ENCODE results near the gene ADORA3.
A peak's percentile ranks its signal among the peaks of the same experiment; 100 is the strongest.

Gene ADORA3

DNA sequence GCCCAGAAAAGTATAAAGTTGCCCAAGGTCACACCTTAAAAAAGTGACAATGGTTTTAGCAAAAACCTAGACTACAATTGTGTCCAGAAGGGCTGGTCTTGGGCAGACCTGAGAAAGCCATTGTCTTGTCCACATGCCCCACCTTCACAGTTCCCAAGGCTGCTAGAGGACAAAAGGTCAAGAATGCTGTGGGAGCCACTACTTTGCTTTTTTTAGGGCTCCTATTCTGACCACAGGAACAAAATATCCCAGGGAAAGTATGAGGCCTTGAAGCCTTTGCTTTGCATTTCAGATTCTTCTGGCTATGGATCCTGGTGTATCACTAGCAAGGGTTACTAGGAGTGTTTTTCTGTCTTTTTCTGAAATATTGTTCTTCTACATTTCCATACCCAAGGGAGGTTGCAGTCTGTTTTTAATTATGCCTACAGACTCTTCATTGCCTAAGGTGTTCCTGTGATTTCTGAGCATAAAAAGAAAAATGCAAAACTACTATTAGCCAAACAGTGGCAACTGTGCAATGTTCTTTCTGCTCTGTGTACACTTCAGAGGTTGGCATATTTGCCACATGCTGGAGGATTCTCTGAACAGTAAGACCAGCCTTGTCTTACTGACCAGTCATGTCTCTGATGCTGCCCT, 18.9 kb downstream of the ADORA3 start:
- DNase-seq (ENCODE audit: extremely low read depth, low read depth): no peak
- TF ChIP-seq, protein P1, sequence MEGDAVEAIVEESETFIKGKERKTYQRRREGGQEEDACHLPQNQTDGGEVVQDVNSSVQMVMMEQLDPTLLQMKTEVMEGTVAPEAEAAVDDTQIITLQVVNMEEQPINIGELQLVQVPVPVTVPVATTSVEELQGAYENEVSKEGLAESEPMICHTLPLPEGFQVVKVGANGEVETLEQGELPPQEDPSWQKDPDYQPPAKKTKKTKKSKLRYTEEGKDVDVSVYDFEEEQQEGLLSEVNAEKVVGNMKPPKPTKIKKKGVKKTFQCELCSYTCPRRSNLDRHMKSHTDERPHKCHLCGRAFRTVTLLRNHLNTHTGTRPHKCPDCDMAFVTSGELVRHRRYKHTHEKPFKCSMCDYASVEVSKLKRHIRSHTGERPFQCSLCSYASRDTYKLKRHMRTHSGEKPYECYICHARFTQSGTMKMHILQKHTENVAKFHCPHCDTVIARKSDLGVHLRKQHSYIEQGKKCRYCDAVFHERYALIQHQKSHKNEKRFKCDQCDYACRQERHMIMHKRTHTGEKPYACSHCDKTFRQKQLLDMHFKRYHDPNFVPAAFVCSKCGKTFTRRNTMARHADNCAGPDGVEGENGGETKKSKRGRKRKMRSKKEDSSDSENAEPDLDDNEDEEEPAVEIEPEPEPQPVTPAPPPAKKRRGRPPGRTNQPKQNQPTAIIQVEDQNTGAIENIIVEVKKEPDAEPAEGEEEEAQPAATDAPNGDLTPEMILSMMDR (IDR thresholded peaks at IDR 0.05; ENCODE audit: low read depth, low read length): no peak

DNA sequence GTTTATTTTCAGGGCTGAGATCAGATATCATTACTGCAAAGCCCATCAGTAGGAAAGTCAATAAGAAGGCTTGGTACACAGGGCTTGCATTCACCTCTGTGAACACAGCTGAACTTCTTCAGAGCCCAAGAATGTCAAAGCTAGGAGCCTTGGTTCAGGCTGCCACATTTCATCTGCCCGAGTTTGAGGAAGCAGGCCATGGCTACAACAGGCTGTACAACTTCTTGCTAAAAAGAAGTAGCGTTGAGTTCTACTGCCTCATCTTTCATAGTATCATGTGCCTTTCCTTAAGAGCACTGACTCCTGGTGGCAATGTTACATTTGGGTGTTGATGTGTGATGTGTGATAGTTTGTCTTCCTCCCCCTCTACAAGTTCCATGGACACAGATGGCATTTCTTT, 19.6 kb downstream of the ADORA3 start:
- no peak for DNase-seq (ENCODE audit: extremely low read depth, low read depth)
- TF ChIP-seq, protein P1 (IDR thresholded peaks at IDR 0.05; ENCODE audit: low read depth, low read length): no peak

DNA sequence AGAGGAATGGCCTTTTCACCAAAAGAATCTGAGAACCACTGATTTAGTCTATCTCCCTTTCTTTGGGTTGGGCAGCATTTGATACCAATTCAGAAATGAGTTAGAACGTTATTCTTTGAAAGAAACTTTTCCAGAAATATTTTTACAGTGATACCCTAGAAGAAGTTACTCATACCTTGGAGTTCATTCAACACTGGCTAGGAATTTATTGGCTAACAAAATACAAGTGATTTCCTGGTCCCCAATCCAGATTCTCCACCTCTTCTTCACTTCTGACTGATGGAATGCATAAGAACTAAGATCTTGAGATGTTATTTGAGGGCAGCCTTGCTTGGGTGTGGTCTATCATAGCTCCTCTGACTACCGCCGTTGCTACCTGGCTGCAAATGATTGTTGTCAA, 20.3 kb downstream of the ADORA3 start:
- TF ChIP-seq, protein P1 (IDR thresholded peaks at IDR 0.05; ENCODE audit: low read depth, low read length): no peak
- no peak for DNase-seq (ENCODE audit: extremely low read depth, low read depth)

DNA sequence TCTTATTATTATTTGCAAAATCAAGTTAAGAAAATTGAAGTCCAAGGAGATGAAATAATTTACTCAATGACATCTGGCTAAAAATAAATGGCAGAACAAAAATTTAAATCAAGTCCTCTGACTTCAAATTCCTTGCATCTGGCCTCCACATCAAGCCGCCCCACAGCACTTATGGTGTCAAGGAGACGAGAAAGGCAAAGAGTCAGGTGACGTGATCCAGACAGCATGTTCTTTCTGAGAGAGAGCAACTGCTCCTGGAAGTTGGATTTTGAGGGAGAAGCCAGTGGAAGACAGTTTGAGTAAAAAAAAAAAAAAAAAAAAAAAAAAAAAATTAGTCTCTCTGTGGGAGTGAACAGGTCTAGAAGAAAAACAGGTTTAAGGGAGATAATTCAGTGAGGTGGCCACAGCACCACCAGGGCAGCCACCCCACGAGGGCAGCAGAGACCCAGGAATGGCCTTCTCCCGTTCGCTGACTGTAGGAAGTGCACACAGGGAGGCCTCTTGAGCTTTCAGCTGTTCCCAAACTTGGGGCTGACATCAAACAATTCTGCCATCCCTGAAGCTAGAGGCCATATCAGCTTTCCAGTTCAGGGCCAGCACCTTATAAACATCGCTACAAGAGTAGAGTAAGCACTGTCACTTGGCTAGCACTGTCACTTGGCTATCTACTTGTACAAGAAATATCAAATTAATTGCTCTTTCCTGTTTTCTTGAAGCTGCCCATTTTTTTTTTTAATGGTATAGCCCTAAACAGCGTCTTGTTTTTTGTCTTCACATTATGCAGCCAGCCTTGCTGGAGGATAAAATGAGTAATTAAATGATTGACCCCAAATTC, 21.8 kb downstream of the ADORA3 start:
- peak; percentile 36 for DNase-seq (ENCODE audit: extremely low read depth, low read depth)
- TF ChIP-seq, protein P1 (IDR thresholded peaks at IDR 0.05; ENCODE audit: low read depth, low read length): peak; percentile 88

DNA sequence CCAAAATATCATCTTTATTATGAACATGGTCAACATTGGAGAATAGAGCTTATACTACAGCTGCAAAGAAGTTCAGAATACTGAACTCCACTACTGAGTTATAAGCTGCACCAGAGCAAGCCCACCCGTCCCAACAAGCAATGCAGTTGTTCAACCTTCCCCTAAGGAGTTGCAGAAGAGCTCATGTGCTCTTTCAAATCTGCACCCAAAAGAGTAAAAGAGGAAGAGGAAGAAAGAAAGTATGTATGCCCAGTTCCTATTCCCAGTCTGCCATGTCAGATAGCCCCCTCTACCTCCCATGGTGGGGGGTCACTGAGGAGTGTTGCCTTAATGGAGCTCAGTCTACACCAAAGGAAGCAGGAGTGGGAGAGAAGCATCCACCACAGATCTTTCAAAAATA, 22.8 kb downstream of the ADORA3 start:
- DNase-seq (ENCODE audit: extremely low read depth, low read depth): no peak
- TF ChIP-seq, protein P1 (IDR thresholded peaks at IDR 0.05; ENCODE audit: low read depth, low read length): no peak

DNA sequence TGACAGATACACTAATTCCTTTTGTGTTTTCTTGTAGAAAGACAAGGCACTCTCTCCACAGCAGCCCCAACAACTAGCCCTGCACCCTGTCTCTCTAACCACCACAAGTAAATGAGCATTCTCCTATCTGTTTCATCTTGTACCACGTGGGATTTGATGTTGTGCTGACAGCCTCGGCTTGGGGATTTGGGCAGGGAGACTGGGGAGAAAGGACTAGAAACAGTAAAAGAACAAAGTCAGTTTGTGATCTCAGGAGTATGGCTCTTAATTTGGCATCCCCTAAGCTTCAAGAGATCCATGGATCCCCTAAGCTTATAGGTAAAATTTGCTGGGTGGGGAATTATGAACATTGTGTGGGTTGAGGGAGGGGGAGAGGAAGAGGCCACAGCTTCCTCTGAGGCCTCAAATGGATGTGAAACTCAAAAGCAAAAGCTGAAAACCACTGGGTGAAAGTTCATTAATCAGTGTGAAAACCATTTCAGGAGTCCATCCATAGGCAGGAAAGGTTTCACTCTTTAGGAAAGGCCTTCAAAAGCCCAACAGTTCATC, 26.6 kb downstream of the ADORA3 start:
- TF ChIP-seq, protein P1 (IDR thresholded peaks at IDR 0.05; ENCODE audit: low read depth, low read length): no peak
- DNase-seq (ENCODE audit: extremely low read depth, low read depth): no peak

DNA sequence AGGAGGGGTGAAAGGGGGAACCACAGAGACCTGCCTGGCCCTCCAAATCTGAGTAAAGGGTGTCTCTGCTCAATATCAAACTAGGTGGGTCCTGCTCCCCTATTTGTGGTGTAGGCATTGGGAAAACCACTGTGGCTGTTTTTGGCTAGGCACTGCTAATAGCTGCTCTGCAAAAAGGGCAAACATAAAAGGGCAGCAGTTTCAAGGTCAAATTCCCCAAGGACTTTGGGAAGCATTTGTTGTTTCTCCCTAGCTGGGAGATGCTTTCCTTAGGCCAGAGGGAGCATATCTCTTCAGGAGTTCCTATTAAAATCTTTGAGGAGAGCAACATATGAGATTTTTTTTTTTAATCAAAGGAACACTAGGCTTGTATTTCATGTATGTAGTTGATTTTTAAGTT, 27.2 kb downstream of the ADORA3 start:
- DNase-seq (ENCODE audit: extremely low read depth, low read depth): no peak
- TF ChIP-seq, protein P1 (IDR thresholded peaks at IDR 0.05; ENCODE audit: low read depth, low read length): no peak
